ENCODE measurements around the gene ZRSR2. TPM values are rescaled to one million over a fixed set of nuclear protein-coding genes. Genes with fewer than 3 reads are reported as not detected.

The ZRSR2 gene
- total and polyA plus RNA-seq, 2 of the 13 experiments (the other 11 are each of a cell fraction or from before 2014, with no cell fraction given) = 3.6 to 4.9 TPM

DNA sequence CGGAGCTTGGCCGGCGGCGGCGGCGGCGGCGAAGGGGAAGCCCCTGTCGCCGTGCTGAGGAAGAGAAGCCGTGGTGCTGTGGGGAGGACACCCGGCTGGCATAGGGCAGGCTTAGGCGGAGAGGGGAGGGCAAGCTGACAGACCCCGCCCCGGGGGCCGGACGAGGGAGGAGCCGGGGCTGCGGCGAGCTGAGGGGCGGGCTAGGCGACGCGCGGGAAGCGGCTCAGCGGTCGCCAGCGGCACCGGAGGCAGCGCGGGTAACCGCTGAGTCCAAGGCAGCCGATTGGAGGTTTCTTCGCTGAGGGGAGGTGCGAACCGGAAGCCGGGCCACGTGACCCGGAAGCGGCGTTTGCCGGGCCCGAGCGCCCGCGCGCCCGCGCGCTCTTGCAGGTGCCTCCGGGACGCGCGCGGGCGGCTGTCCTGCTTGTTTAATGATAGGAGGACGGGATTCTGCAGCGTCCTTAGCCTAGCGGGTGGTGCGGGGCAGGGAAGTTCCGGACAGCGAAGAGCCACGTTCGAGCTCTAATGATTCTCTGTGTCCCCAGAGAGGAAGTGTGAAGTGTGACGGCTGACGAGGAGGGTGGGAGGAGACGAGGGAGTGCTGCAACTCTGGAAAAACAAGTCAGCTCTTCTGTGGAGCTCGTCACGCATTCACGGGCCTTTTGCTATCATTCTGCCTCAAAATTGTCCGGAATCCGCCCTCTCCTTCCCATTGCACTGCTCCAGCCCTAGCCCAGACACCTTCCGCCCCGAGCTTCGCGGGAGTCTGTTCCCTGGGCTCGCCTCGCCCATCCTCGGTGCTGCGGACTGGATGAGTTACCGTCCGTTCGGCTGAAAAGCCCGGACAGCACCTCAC is 64.7 kb downstream of the ZRSR2 start, which contains the start of gene AP1S2 (continued):
- TF ChIP-seq, protein P1, sequence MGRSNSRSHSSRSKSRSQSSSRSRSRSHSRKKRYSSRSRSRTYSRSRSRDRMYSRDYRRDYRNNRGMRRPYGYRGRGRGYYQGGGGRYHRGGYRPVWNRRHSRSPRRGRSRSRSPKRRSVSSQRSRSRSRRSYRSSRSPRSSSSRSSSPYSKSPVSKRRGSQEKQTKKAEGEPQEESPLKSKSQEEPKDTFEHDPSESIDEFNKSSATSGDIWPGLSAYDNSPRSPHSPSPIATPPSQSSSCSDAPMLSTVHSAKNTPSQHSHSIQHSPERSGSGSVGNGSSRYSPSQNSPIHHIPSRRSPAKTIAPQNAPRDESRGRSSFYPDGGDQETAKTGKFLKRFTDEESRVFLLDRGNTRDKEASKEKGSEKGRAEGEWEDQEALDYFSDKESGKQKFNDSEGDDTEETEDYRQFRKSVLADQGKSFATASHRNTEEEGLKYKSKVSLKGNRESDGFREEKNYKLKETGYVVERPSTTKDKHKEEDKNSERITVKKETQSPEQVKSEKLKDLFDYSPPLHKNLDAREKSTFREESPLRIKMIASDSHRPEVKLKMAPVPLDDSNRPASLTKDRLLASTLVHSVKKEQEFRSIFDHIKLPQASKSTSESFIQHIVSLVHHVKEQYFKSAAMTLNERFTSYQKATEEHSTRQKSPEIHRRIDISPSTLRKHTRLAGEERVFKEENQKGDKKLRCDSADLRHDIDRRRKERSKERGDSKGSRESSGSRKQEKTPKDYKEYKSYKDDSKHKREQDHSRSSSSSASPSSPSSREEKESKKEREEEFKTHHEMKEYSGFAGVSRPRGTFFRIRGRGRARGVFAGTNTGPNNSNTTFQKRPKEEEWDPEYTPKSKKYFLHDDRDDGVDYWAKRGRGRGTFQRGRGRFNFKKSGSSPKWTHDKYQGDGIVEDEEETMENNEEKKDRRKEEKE (IDR thresholded peaks at IDR 0.05) = no peak
- TF ChIP-seq ZNF660 (CRISPR knock-in tag; IDR thresholded peaks at IDR 0.05; ENCODE audit: borderline replicate concordance, low read depth) = no peak
- peak; percentile 53; the same call in 1 of the 2 replicates for TF ChIP-seq KDM2A (CRISPR knock-in tag; IDR thresholded peaks at IDR 0.05; ENCODE audit: borderline replicate concordance, low read depth)
- no peak for TF ChIP-seq JUNB (CRISPR knock-in tag; IDR thresholded peaks at IDR 0.05; ENCODE audit: borderline replicate concordance)
- TF ChIP-seq ZNF136 (CRISPR knock-in tag; IDR thresholded peaks at IDR 0.05; ENCODE audit: low read depth) = no peak
- TF ChIP-seq, protein P2, sequence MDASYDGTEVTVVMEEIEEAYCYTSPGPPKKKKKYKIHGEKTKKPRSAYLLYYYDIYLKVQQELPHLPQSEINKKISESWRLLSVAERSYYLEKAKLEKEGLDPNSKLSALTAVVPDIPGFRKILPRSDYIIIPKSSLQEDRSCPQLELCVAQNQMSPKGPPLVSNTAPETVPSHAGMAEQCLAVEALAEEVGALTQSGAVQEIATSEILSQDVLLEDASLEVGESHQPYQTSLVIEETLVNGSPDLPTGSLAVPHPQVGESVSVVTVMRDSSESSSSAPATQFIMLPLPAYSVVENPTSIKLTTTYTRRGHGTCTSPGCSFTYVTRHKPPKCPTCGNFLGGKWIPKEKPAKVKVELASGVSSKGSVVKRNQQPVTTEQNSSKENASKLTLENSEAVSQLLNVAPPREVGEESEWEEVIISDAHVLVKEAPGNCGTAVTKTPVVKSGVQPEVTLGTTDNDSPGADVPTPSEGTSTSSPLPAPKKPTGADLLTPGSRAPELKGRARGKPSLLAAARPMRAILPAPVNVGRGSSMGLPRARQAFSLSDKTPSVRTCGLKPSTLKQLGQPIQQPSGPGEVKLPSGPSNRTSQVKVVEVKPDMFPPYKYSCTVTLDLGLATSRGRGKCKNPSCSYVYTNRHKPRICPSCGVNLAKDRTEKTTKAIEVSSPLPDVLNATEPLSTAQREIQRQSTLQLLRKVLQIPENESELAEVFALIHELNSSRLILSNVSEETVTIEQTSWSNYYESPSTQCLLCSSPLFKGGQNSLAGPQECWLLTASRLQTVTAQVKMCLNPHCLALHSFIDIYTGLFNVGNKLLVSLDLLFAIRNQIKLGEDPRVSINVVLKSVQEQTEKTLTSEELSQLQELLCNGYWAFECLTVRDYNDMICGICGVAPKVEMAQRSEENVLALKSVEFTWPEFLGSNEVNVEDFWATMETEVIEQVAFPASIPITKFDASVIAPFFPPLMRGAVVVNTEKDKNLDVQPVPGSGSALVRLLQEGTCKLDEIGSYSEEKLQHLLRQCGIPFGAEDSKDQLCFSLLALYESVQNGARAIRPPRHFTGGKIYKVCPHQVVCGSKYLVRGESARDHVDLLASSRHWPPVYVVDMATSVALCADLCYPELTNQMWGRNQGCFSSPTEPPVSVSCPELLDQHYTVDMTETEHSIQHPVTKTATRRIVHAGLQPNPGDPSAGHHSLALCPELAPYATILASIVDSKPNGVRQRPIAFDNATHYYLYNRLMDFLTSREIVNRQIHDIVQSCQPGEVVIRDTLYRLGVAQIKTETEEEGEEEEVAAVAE (CRISPR knock-in tag; IDR thresholded peaks at IDR 0.05; ENCODE audit: borderline replicate concordance) = no peak
- TF ChIP-seq ZNF138 (CRISPR knock-in tag; IDR thresholded peaks at IDR 0.05; ENCODE audit: low read depth) = no peak
- no peak for TF ChIP-seq U2AF2 (IDR thresholded peaks at IDR 0.05; ENCODE audit: low read depth, low read length)
- TF ChIP-seq ATRX (CRISPR knock-in tag; IDR thresholded peaks at IDR 0.05; ENCODE audit: borderline replicate concordance) = no peak
- TF ChIP-seq ZSCAN29 (CRISPR knock-in tag; conservative IDR thresholded peaks at IDR 0.05) = no peak
- TF ChIP-seq ZNF816 (CRISPR knock-in tag; IDR thresholded peaks at IDR 0.05; ENCODE audit: borderline replicate concordance) = no peak
- TF ChIP-seq KDM5B (CRISPR knock-in tag; IDR thresholded peaks at IDR 0.05; ENCODE audit: borderline replicate concordance) = peak; percentile 65; the same call in 1 of the 2 replicates
- no peak for TF ChIP-seq TAF15 (IDR thresholded peaks at IDR 0.05; ENCODE audit: low read depth, low read length, poor library complexity, severe bottlenecking)
- no peak for TF ChIP-seq TCF7L2 (IDR thresholded peaks at IDR 0.05; ENCODE audit: low read depth, low read length)
- TF ChIP-seq NFYC (CRISPR knock-in tag; IDR thresholded peaks at IDR 0.05) = peak; percentile 68
- TF ChIP-seq PCBP2 (optimal IDR thresholded peaks at IDR 0.05; ENCODE audit: low read depth, low read length, poor library complexity, severe bottlenecking) = no peak
- TF ChIP-seq SRSF9 (IDR thresholded peaks at IDR 0.05; ENCODE audit: borderline replicate concordance, insufficient read depth, low read depth, low read length, poor library complexity, severe bottlenecking) = no peak
- TF ChIP-seq TAF1 (CRISPR knock-in tag; IDR thresholded peaks at IDR 0.05) = peak; percentile 18; the same call in 1 of the 2 replicates
- no peak for TF ChIP-seq ZNF234 (CRISPR knock-in tag; conservative IDR thresholded peaks at IDR 0.05)

All from HepG2 (cell line).